NCI-H2196 (cell line): ENCODE results near the gene IPCEF1.
"Not testable (repeated sequence)": the region's sequence is repeated elsewhere in the genome, so short reads cannot be mapped to it uniquely, and the experiment has no call there.

Experiments
- DNase-seq: peaks from one replicate; lab custom pipeline; 2025; ENCODE audit not compliant: unreplicated experiment; lab: John Stamatoyannopoulos, UW

The IPCEF1 gene

GRCh38 chr6:154249499-154250298 lies 106.9 kb downstream of the IPCEF1 start:
- no peak for DNase-seq

- no peak for DNase-seq
These were observed 109.3 kb downstream of the IPCEF1 start for GRCh38 chr6:154247119-154247861.

- no peak for DNase-seq
These were observed 109.9 kb downstream of the IPCEF1 start for GRCh38 chr6:154246723-154247118.

- DNase-seq = no peak
These were observed 111.1 kb downstream of the IPCEF1 start for GRCh38 chr6:154245506-154245905.

GRCh38 chr6:154243793-154244750 lies 112.5 kb downstream of the IPCEF1 start:
- DNase-seq = no peak

- DNase-seq = no peak
These were observed 113.8 kb downstream of the IPCEF1 start for GRCh38 chr6:154242617-154243357.

- DNase-seq = no peak
These were observed 115.0 kb downstream of the IPCEF1 start for GRCh38 chr6:154241581-154241980.

GRCh38 chr6:154241061-154241460 lies 115.5 kb downstream of the IPCEF1 start:
- DNase-seq = not testable (repeated sequence)

- no peak for DNase-seq
These were observed 117.2 kb downstream of the IPCEF1 start for GRCh38 chr6:154239392-154239791.

GRCh38 chr6:154238831-154239230 lies 117.8 kb downstream of the IPCEF1 start:
- DNase-seq = no peak

- DNase-seq = no peak
These were observed 119.8 kb downstream of the IPCEF1 start for GRCh38 chr6:154236646-154237301.

GRCh38 chr6:154234019-154234772 lies 122.4 kb downstream of the IPCEF1 start:
- DNase-seq = no peak

- DNase-seq = no peak
These were observed 123.2 kb downstream of the IPCEF1 start for GRCh38 chr6:154233383-154233782.

- no peak for DNase-seq
These were observed 124.3 kb downstream of the IPCEF1 start for GRCh38 chr6:154232013-154232910.

GRCh38 chr6:154230910-154231595 lies 125.5 kb downstream of the IPCEF1 start:
- no peak for DNase-seq

GRCh38 chr6:154230393-154230792 lies 126.2 kb downstream of the IPCEF1 start:
- DNase-seq = no peak

GRCh38 chr6:154229786-154230185 lies 126.8 kb downstream of the IPCEF1 start:
- DNase-seq = no peak

GRCh38 chr6:154228521-154228905 lies 128.1 kb downstream of the IPCEF1 start:
- no peak for DNase-seq
